NCI-H2196 treated with DMSO at 0.1 percent for 48 hours (cell line): ENCODE results near the gene CARD16.
"Not testable (repeated sequence)": the region's sequence is repeated elsewhere in the genome, so short reads cannot be mapped to it uniquely, and the experiment has no call there.

Experiments
- DNase-seq: peaks from one replicate; lab custom pipeline; 2025; ENCODE audit not compliant: unreplicated experiment; lab: John Stamatoyannopoulos, UW

CARD16 gene

DNA sequence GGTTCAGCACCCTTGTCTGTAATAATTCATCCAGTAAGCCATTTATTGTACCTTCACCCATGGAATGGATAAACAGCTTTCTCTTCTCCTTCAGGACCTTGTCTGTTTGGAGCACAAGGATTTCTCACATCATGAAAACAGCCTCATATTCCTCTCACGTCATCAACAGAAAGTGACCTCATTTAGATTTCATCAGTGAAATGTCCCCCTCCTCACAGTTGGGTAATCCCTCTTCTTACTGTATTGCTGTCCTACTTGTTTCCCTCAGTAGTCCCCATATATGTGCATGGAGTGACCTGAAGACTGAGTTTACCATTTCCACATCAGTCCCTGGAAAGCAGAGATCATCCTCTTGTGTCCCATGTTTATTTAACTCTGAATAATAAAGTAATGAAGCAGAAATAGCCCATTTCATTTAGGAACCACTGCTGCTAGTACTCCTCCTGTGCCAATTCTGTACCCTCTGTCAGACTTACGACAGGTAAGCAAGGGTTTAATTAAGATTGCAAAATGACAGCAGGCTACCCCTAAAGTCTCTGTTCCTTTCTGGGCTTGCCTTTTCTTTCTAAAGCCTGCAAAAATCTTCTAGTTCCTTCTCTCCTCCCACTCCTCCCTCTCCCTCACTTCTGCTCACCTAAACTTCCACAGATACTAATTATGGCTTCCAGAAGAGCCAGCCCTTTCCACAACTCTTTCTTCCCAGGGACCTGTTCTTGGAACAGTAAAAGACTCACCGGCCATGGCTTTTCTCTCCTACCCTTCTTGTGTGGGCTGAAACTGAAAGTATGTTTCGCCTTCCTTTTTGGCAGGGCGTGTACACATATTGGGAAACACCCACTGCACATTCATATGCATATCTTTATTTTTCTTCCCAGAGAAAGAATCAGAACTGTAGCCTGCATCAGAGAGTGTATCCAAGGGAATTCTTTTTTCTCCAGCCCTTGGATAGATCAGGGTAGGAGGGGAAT lies at the start of gene CARD16:
Gene CARD16 (minus strand): TSS at position 779 of the 968 bp plus-strand sequence. CDS start 38 bp downstream, at position 741.
- DNase-seq, result not testable (repeated sequence)

DNA sequence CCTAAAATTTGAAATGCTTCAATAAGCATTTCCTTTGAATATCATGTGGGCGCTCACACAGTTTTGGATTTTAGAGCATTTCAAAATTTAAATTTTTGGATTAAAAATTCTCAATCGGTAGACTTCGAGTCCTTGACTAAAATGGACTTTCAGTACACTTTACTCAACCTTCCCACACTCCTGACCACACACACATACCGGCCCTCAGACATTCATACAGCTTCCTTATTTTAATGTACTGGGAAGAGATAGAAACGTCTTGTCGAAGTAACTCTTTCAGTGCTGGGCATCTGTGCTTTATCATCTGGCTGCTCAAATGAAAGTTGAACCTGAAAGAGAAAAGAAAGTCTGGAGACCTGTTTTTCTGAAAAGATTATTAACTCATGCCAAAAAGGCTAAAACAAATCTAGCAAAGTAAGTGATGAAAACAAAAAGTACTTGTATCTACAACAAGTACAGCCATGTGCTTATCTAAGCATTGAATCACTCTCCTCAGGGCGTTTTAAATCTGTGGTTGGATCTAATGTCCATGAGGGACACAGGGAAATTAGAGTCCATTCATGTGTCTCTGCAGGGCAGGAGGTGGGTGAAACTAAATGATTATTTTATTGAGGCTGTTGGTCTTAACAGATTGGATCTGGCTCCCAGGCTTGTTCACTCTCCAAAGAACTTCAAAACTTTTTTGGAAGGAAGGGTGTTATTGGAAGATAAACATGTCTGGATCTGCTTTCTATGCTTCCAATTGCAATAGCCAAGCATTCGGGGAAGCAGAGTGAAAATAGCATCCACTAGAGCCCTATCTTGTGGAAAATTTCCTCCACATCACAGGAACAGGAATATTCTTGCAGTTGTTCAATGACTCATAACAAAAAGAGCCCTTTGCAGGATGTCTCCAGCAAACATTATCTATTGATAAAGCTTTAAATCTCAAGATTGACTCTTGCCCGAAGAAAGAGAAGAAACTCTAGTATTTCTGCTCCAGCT lies 47.4 kb upstream of the CARD16 start:
- no peak for DNase-seq

GRCh38 chr11:105081412-105082150 lies 36.4 kb upstream of the CARD16 start:
- DNase-seq, result no peak

DNA sequence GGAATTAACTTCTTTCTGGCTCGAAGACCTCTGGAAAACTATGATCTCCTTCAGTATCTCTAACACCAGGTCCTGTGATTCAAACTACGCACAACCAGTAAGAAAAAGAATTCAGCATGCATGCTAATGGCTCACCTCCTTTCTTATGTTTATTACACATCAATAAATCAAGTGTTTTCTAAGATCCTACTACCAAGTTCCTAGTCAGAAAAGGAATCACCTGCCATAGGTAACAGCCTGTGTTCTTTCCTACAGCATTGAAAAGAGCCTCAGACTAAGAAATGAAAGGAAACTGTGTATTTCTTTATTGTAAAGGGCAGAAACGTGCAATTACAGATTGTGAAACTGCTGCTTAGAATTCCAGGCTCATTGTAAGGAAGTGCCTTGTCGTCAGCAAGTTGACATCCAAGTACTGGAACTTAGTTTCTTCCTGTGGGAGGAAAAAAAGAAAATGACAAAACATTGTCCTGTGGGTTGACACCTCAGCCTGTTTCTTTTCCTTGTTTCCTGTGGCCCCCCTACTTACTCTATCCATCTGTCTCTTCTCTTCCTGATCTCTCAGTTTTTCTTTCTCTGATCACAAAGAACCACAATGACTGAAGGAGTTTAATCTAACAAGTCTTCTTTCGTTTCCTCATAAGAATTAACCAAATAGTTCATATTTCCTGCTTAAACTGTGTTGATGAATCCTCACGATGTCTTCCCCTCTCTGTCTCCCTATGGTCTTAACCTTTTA lies 35.2 kb upstream of the CARD16 start:
- not testable (repeated sequence) for DNase-seq

DNA sequence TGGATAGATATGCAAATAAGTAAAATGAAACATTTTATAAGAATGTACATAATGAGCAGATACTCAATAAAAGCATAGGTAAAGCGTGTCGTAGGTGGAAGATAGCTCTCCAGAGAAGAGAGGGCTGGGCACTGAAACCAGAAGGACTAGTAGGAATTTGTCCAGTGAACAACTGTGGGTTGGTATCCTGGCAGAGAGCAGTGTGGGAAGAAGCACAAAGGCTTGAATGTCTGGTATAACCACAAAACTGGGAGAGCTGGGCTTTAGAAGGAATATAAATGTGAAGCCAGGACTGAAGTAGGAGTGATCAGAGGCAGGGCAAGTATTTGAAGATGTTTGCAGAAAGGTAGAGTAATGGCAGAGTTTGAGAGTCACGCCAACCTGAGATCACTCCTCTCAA lies 33.1 kb upstream of the CARD16 start:
- DNase-seq, result no peak

DNA sequence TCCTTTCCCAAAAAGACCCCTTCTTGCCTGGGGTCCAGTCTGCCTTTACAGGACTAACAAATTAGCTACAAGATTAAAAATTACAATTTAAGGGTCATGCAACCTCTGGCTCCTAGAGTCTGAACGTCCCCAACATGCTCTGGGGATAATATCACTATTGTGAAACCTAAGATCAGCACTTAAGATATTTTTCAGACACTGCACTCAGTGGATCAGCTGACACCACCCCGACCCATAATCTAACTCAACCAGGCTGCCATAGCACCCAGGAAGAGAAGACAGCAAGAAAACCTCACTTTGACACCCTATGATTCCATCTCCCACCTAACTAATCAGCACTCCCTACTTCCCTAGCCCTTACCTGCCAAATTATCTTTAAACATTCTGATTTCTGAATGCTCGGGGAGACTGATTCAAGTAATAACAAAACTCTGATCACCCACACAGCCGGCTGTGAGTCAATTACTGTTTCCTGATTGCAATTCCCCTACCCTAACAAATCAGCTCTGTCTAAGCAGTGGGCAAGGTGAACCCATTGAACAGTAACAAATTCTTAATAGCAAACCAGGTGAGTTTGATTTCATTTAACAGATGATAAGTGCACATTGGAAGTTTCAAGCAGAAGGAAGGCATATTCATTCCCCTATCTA lies 32.1 kb upstream of the CARD16 start:
- not testable (repeated sequence) for DNase-seq

GRCh38 chr11:105074166-105074530 lies 29.0 kb upstream of the CARD16 start:
- no peak for DNase-seq

DNA sequence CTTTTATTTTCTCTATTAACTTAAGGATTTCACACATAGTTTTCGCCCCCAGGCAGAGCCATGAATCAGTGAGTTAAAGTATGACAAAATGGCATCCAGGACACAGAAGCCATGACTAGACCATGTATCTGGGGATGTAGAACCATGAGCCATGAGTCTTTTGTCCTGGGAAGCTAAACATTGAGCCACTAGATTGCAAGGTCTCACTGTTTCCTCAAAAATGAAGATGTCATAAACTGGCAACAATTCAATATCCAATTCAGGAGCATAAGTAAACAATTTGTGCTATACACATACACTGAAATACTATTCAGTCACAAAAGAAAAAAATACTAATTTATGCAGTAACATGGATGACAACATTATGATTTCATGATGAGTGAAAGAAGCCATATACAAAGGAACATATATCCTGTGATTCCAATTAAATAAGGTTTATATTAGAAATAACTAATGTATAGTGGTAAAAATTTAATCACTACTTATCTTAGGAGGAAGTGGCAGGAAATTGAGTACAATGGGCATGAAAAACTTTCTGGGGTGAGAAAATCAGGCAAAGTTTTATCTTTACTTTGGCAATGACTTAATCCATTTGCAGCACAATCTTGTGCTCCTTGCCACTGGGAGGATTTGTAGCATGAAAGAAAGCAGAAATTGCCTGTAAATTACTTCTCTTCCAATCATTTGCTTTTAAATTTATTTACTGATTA lies 28.5 kb upstream of the CARD16 start:
- DNase-seq, result no peak

GRCh38 chr11:105072080-105072479 lies 26.9 kb upstream of the CARD16 start:
- not testable (repeated sequence) for DNase-seq

GRCh38 chr11:105071089-105071732 lies 26.1 kb upstream of the CARD16 start:
- DNase-seq, result no peak

- DNase-seq, result no peak
Observed at GRCh38 chr11:105070306-105070705, 25.2 kb upstream of the CARD16 start.

DNA sequence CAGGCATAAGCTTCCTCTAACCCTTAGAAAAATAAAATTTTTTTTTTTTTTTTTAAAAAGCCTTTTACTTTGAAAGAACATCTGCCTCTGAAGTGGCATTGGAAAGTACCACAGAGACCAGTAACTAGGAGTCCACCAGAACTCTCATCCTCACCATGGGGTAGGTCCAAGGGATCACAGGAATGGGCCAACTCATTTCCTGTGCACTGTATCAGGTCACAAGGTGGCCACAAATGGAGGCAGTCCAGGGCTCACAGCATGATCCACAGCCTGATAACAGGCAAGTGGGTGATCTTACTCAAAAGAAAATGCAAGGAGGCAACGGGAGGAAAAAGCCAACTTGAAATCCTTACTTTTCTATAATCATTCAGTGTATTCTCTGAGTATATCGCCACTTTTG lies 24.6 kb upstream of the CARD16 start:
- not testable (repeated sequence) for DNase-seq

DNA sequence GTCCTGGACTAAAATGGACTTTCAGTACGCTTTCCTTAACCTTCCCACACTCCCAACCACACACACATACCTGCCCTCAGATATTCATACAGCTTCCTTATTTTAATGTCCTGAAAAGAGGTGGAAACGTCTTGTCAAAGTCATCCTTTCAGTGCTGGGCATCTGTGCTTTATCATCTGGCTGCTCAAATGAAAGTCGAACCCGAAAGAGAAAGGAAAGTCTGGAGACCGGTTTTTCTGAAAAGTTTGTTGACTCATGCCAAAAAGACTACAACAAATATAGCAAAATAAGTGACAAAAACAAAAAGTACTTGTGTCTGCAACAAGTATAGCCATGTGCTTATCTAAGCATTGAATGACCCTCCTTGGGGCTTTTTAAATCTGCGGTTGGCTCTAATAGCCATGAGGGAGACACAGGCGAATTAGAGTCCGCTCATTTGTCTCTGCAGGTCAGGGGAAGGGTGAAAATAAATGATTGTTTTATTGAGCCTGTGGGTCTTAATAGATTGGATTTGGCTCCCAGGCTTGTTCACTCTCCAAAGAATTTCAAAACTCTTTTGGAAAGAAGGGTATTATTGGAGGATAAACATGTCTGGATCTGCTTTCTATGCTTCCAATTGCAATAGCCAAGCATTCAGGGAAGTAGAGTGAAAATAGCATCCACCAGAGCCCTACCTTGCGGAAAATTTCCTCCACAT lies 18.3 kb upstream of the CARD16 start:
- DNase-seq, result not testable (repeated sequence)

- no peak for DNase-seq
Observed at GRCh38 chr11:105057432-105057831, 12.3 kb upstream of the CARD16 start.

DNA sequence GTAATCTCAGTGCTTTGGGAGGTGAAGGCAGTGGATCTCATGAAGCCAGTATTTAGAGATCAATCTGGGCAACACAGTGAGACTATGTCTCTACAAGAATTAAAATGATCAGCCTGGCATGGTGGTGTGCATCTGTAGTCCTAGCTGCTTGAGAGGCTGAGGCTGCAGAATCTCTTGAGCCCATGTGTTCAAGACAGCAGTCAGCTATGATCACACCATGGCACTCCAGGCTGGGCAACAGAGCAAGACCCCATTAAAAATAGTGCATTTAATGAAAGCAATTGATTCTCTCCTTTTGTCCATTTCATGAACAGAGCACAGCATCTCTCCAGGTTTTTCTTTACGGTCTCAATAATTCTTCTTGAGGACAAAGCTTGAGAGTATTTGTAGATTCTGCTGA lies 11.3 kb upstream of the CARD16 start:
- no peak for DNase-seq

GRCh38 chr11:105054723-105055493 lies 9.8 kb upstream of the CARD16 start:
- no peak for DNase-seq

GRCh38 chr11:105052487-105052886 lies 7.4 kb upstream of the CARD16 start:
- DNase-seq, result no peak
